Right atrium auricular region (tissue), 2 donors: ENCODE data around the gene CNTNAP5. TPM values are rescaled to one million over a fixed set of nuclear protein-coding genes. Genes with fewer than 3 reads are reported as not detected.

ENCODE experiments used
- DNase-seq: peaks from one replicate; pipeline ENCODE4 v3.0.0-alpha.2; 2019; ENCODE audit warnings: low spot score
- H3K27ac ChIP-seq, 2 donors: fragments of 200-600 bp; sonication (generic); 1 replicate in 1 of 2; 2 replicates in 1 of 2; pipeline ENCODE4 v1.5.1; 2016 to 2019
- H3K27me3 ChIP-seq, 2 donors: fragments of 200-600 bp; sonication (generic); one replicate each; pipeline versions ENCODE4 v1.5.1 to v1.6.0; 2017 to 2019
- H3K36me3 ChIP-seq: fragments of 200-600 bp; sonication (generic); one replicate; pipeline ENCODE4 v1.5.1; 2016
- H3K4me1 ChIP-seq, 2 donors: fragments of 200-600 bp; sonication (generic); one replicate each; pipeline versions ENCODE4 v1.5.1 to v1.6.0; 2017 to 2019
- H3K4me3 ChIP-seq, 2 donors: fragments of 200-600 bp; sonication (generic); 1 replicate in 1 of 2; 2 replicates in 1 of 2; pipeline ENCODE4 v1.5.1; 2017 to 2019; ENCODE audit warnings: mild to moderate bottlenecking in 1 of 2, moderate library complexity in 1 of 2
- H3K9me3 ChIP-seq, 2 donors: fragments of 200-600 bp; sonication (generic); one replicate each; pipeline ENCODE4 v1.5.1; 2019
- CTCF ChIP-seq, 2 donors: fragments of 200-600 bp; sonication (generic); IDR thresholded peaks; one replicate each; pipeline ENCODE4 v1.5.1; 2019; ENCODE audit warnings: antibody characterized with exemption in 2 of 2
- total RNA-seq, 2 donors: library from RNA; depleted of rRNA; stranded (reverse); fragments of >200 nt; gene quantifications; one replicate each; pipeline ENCODE4 v1.1.0, GENCODE V29; 2016

Gene CNTNAP5
- total RNA-seq, 2 donors from 2014 or later: not detected

GRCh38 chr2:124308319-124309062, 283.4 kb downstream of the CNTNAP5 start:
- Histone ChIP-seq H3K27ac (no peak overlapping the region), H3K4me3 (no peak overlapping the region)
- TF ChIP-seq CTCF (IDR thresholded peaks at IDR 0.05): no peak

GRCh38 chr2:124309563-124310138, 284.6 kb downstream of the CNTNAP5 start:
- Histone ChIP-seq H3K4me1 (no peaks in the 10 kb centered on the region), H3K9me3 (no peaks in the 10 kb centered on the region), H3K27me3 (no peaks in the 10 kb centered on the region), H3K36me3 (no peaks in the 10 kb centered on the region), H3K27ac (no peak overlapping the region), H3K4me3 (no peak overlapping the region)
- TF ChIP-seq CTCF (IDR thresholded peaks at IDR 0.05): no peak
- no peak for DNase-seq

More at GRCh38 chr2:124308319-124309062, 283.4 kb downstream of the CNTNAP5 start:
- no peaks in the 10 kb centered on the region for H3K27me3 ChIP-seq
- H3K9me3 ChIP-seq: no peaks in the 10 kb centered on the region
- DNase-seq: no peak
- H3K36me3 ChIP-seq: no peaks in the 10 kb centered on the region
- no peaks in the 10 kb centered on the region for H3K4me1 ChIP-seq

- Histone ChIP-seq H3K36me3 (no peaks in the 10 kb centered on the region), H3K4me3 (no peak overlapping the region), H3K4me1 (no peaks in the 10 kb centered on the region), H3K9me3 (no peaks in the 10 kb centered on the region), H3K27me3 (no peaks in the 10 kb centered on the region), H3K27ac (no peak overlapping the region)
- DNase-seq: no peak
- no peak for TF ChIP-seq CTCF (IDR thresholded peaks at IDR 0.05)
Measured at GRCh38 chr2:124310671-124311070, 285.6 kb downstream of the CNTNAP5 start.

GRCh38 chr2:124314084-124314483, 289.0 kb downstream of the CNTNAP5 start:
- no peak overlapping the region for H3K4me3 ChIP-seq
- no peaks in the 10 kb centered on the region for H3K36me3 ChIP-seq
- H3K9me3 ChIP-seq: no peaks in the 10 kb centered on the region
- no peak overlapping the region for H3K27ac ChIP-seq
- no peaks in the 10 kb centered on the region for H3K4me1 ChIP-seq
- TF ChIP-seq CTCF (IDR thresholded peaks at IDR 0.05): no peak
- DNase-seq: no peak
- H3K27me3 ChIP-seq: no peaks in the 10 kb centered on the region

GRCh38 chr2:124315221-124315880, 290.3 kb downstream of the CNTNAP5 start:
- Histone ChIP-seq H3K36me3 (no peaks in the 10 kb centered on the region), H3K9me3 (no peaks in the 10 kb centered on the region), H3K4me1 (no peaks in the 10 kb centered on the region), H3K4me3 (no peak overlapping the region), H3K27ac (no peak overlapping the region), H3K27me3 (no peaks in the 10 kb centered on the region)
- DNase-seq: no peak
- TF ChIP-seq CTCF (IDR thresholded peaks at IDR 0.05): no peak
